ENCODE results near the gene PXK. TPM values are rescaled to one million over a fixed set of nuclear protein-coding genes. Genes with fewer than 3 reads are reported as not detected.

PXK gene
- total and polyA plus RNA-seq, 4 donors, result 6.0 to 15.9 (median 12.6) TPM

- no peaks in the 10 kb centered on the region for H3K27me3 ChIP-seq (ENCODE audit: control insufficient read depth in 4 of 4, insufficient read depth in 4 of 4, low read length in 3 of 4)
- no peak overlapping the region for H3K4me3 ChIP-seq (ENCODE audit: low read depth in 1 of 3, low read length in 3 of 3)
- H3K9me3 ChIP-seq (ENCODE audit: control insufficient read depth in 4 of 4, low read length in 3 of 4), result no peaks in the 10 kb centered on the region
- no peak overlapping the region for H3K27ac ChIP-seq (ENCODE audit: low read depth in 1 of 2, low read length in 2 of 2)
- WGBS, result 97% methylated on average over 3 of the region's 3 CpGs
- peaks cover 0 to 3% (median 0%) of the 10 kb centered on the region in 4 donors for H3K36me3 ChIP-seq (ENCODE audit: control insufficient read depth in 4 of 4, insufficient read depth in 3 of 4, low read depth in 1 of 4, low read length in 3 of 4)
- peaks cover under 1 to 10% (median 4%) of the 10 kb centered on the region in 4 donors for H3K4me1 ChIP-seq (ENCODE audit: control insufficient read depth in 4 of 4, insufficient read depth in 4 of 4, low read length in 3 of 4)
- H3K9ac ChIP-seq (ENCODE audit: low read depth in 1 of 2, low read length in 2 of 2), result no peak overlapping the region
- no peak for DNase-seq (ENCODE audit: low spot score)
- TF ChIP-seq CTCF (IDR thresholded peaks at IDR 0.05; ENCODE audit: low read depth, low read length, missing input control), result no peak
- TF ChIP-seq ZBTB33 (IDR thresholded peaks at IDR 0.05), result no peak
- TF ChIP-seq YY1 (IDR thresholded peaks at IDR 0.05), result no peak
- no peak for TF ChIP-seq REST (IDR thresholded peaks at IDR 0.05)
- TF ChIP-seq MAX (IDR thresholded peaks at IDR 0.05), result no peak
- TF ChIP-seq JUND (IDR thresholded peaks at IDR 0.05), result no peak
- no peak for TF ChIP-seq RAD21 (IDR thresholded peaks at IDR 0.05)
- TF ChIP-seq SP1 (IDR thresholded peaks at IDR 0.05), result no peak
- no peak for TF ChIP-seq RXRA (IDR thresholded peaks at IDR 0.05)
These were observed 8.0 kb downstream of the PXK start for GRCh38 chr3:58340594-58341244.

- no peak overlapping the region for H3K27ac ChIP-seq (ENCODE audit: low read depth in 1 of 2, low read length in 2 of 2)
- peaks cover 0 to 3% (median 0%) of the 10 kb centered on the region in 4 donors for H3K36me3 ChIP-seq (ENCODE audit: control insufficient read depth in 4 of 4, insufficient read depth in 3 of 4, low read depth in 1 of 4, low read length in 3 of 4)
- H3K9ac ChIP-seq (ENCODE audit: low read depth in 1 of 2, low read length in 2 of 2), result no peak overlapping the region
- no peak for DNase-seq (ENCODE audit: low spot score)
- H3K4me3 ChIP-seq (ENCODE audit: low read depth in 1 of 3, low read length in 3 of 3), result no peak overlapping the region
- H3K27me3 ChIP-seq (ENCODE audit: control insufficient read depth in 4 of 4, insufficient read depth in 4 of 4, low read length in 3 of 4), result no peaks in the 10 kb centered on the region
- H3K4me1 ChIP-seq (ENCODE audit: control insufficient read depth in 4 of 4, insufficient read depth in 4 of 4, low read length in 3 of 4), result peaks cover 0 to 9% (median 4%) of the 10 kb centered on the region in 4 donors
- 92% methylated on average over 3 of the region's 3 CpGs for WGBS
- no peaks in the 10 kb centered on the region for H3K9me3 ChIP-seq (ENCODE audit: control insufficient read depth in 4 of 4, low read length in 3 of 4)
- TF ChIP-seq ZBTB33 (IDR thresholded peaks at IDR 0.05) (no peak), TAF1 (conservative IDR thresholded peaks at IDR 0.05) (no peak), MAX (IDR thresholded peaks at IDR 0.05) (no peak), REST (IDR thresholded peaks at IDR 0.05) (no peak), FOXA2 (IDR thresholded peaks at IDR 0.05) (no peak), GABPA (IDR thresholded peaks at IDR 0.05 in 1 of 2, conservative IDR thresholded peaks at IDR 0.05 in 1 of 2) (no peak), HNF4G (IDR thresholded peaks at IDR 0.05) (no peak), EGR1 (IDR thresholded peaks at IDR 0.05; ENCODE audit: low read depth in 2 of 2) (no peak), FOXA1 (IDR thresholded peaks at IDR 0.05) (no peak), YY1 (IDR thresholded peaks at IDR 0.05) (no peak)
These were observed 8.7 kb downstream of the PXK start for GRCh38 chr3:58341376-58341775.
